CD4-positive, alpha-beta T cell treated with Interleukin-1 beta for 1 hour (primary cell): ENCODE results near the gene CCDC175.

ENCODE experiments used
- DNase-seq, 2 donors: peaks; one replicate each; pipeline ENCODE4 v3.0.0-alpha.2; 2020 to 2022

The CCDC175 gene

GRCh38 chr14:59481407-59481806 is 95.2 kb downstream of the CCDC175 start:
- DNase-seq = no peak

- DNase-seq = no peak
Observed at GRCh38 chr14:59480166-59480565, 96.4 kb downstream of the CCDC175 start.

- no peak for DNase-seq
Observed at GRCh38 chr14:59478540-59478939, 98.1 kb downstream of the CCDC175 start.

GRCh38 chr14:59475709-59476108 is 100.9 kb downstream of the CCDC175 start:
- no peak for DNase-seq

GRCh38 chr14:59474172-59474571 is 102.4 kb downstream of the CCDC175 start:
- no peak for DNase-seq

- peak; percentile 18 to 53 for DNase-seq
Observed at GRCh38 chr14:59465316-59466135, 111.1 kb downstream of the CCDC175 start, which contains the start of gene GPR135. GPR135 (minus strand) TSS chr14:59465380; CDS start chr14:59465226, 154 bp downstream.

- peak; percentile 51 to 58 for DNase-seq
Observed at GRCh38 chr14:59464486-59465315, 111.9 kb downstream of the CCDC175 start.

- peak in 1 of 2 donors; percentile 11 for DNase-seq
Observed at GRCh38 chr14:59463787-59464485, 112.7 kb downstream of the CCDC175 start.

- no peak for DNase-seq
Observed at GRCh38 chr14:59461891-59462290, 114.7 kb downstream of the CCDC175 start.

- DNase-seq = no peak
Observed at GRCh38 chr14:59460378-59460777, 116.2 kb downstream of the CCDC175 start.

- DNase-seq = no peak
Observed at GRCh38 chr14:59458486-59458885, 118.1 kb downstream of the CCDC175 start.

GRCh38 chr14:59455411-59455810 is 121.2 kb downstream of the CCDC175 start:
- no peak for DNase-seq
